ENCODE results near the gene CHCHD6.
A peak's percentile ranks its signal among the peaks of the same experiment; 100 is the strongest.

The CHCHD6 gene

GRCh38 chr3:126994661-126995245, 290.7 kb downstream of the CHCHD6 start:
- DNase-seq (ENCODE audit: low spot score): no peak

- no peak for DNase-seq (ENCODE audit: low spot score)
Measured at GRCh38 chr3:126995254-126995780, 291.3 kb downstream of the CHCHD6 start.

- no peak for DNase-seq (ENCODE audit: low spot score)
Measured at GRCh38 chr3:126995926-126996512, 292.0 kb downstream of the CHCHD6 start.

- DNase-seq (ENCODE audit: low spot score): no peak
Measured at GRCh38 chr3:126996905-126997304, 292.9 kb downstream of the CHCHD6 start.

GRCh38 chr3:126997455-126998038, 293.5 kb downstream of the CHCHD6 start:
- no peak for DNase-seq (ENCODE audit: low spot score)

GRCh38 chr3:126998320-126998719, 294.3 kb downstream of the CHCHD6 start:
- DNase-seq (ENCODE audit: low spot score): no peak

GRCh38 chr3:126998728-126999127, 294.7 kb downstream of the CHCHD6 start:
- DNase-seq (ENCODE audit: low spot score): no peak

GRCh38 chr3:126999383-126999782, 295.3 kb downstream of the CHCHD6 start:
- DNase-seq (ENCODE audit: low spot score): peak; percentile 77

GRCh38 chr3:127000119-127000518, 296.1 kb downstream of the CHCHD6 start:
- no peak for DNase-seq (ENCODE audit: low spot score)

GRCh38 chr3:127000761-127001160, 296.7 kb downstream of the CHCHD6 start:
- no peak for DNase-seq (ENCODE audit: low spot score)

- no peak for DNase-seq (ENCODE audit: low spot score)
Measured at GRCh38 chr3:127001486-127002194, 297.6 kb downstream of the CHCHD6 start.

GRCh38 chr3:127002195-127003174, 298.4 kb downstream of the CHCHD6 start:
- peak; percentile 25 for DNase-seq (ENCODE audit: low spot score)

- DNase-seq (ENCODE audit: low spot score): no peak
Measured at GRCh38 chr3:127003175-127003555, 299.1 kb downstream of the CHCHD6 start.

- no peak for DNase-seq (ENCODE audit: low spot score)
Measured at GRCh38 chr3:127003601-127004280, 299.7 kb downstream of the CHCHD6 start.

GRCh38 chr3:127004641-127005397, 300.8 kb downstream of the CHCHD6 start:
- no peak for DNase-seq (ENCODE audit: low spot score)

- no peak for DNase-seq (ENCODE audit: low spot score)
Measured at GRCh38 chr3:127005864-127006500, 301.9 kb downstream of the CHCHD6 start.

GRCh38 chr3:127006781-127007436, 302.9 kb downstream of the CHCHD6 start:
- no peak for DNase-seq (ENCODE audit: low spot score)

GRCh38 chr3:127008236-127008635, 304.2 kb downstream of the CHCHD6 start:
- no peak for DNase-seq (ENCODE audit: low spot score)

- no peak for DNase-seq (ENCODE audit: low spot score)
Measured at GRCh38 chr3:127009531-127009930, 305.5 kb downstream of the CHCHD6 start.
